Activated naive CD8-positive, alpha-beta T cell treated with anti-CD3 and anti-CD28 coated beads, Interleukin-2, amount 10 ng/mL, durations not matched to agents 7 days and 5 days (primary cell): Measurements from ENCODE around the gene LRIT1. TPM values are rescaled to one million over a fixed set of nuclear protein-coding genes. Genes with fewer than 3 reads are reported as not detected.
A peak's percentile ranks its signal among the peaks of the same experiment; 100 is the strongest.

Source experiments
- ATAC-seq: fragments of 150-1000 bp; cut with Tn5 transposase; one replicate; pipeline ENCODE4 v1.10.0; 2021; ENCODE audit warnings: low read depth, moderate library complexity
- POLR2A ChIA-PET: fragments of 350-600 bp; sonication (Branson Sonifier 250); formaldehyde crosslinking; loops from one replicate; lab custom pipeline; 2021; ENCODE audit warnings: antibody characterized with exemption; lab: Charles Lee
- DNase-seq: peaks from one replicate; pipeline ENCODE4 v3.0.0; 2021
- H3K27ac Mint-ChIP-seq: one replicate; pipeline ENCODE4 v1.8.0; 2022; ENCODE audit warnings: mild to moderate bottlenecking, mixed read lengths
- H3K27me3 Mint-ChIP-seq: one replicate; pipeline ENCODE4 v1.8.0; 2022; ENCODE audit warnings: mild to moderate bottlenecking, moderate library complexity, mixed read lengths
- H3K36me3 Mint-ChIP-seq: one replicate; pipeline ENCODE4 v1.8.0; 2021; ENCODE audit warnings: mild to moderate bottlenecking, mixed read lengths
- H3K4me1 Mint-ChIP-seq: one replicate; pipeline ENCODE4 v1.8.0; 2021; ENCODE audit warnings: mixed read lengths
- H3K4me3 Mint-ChIP-seq: one replicate; pipeline ENCODE4 v1.8.0; 2022; ENCODE audit warnings: mild to moderate bottlenecking, moderate library complexity, mixed read lengths
- H3K9me3 Mint-ChIP-seq: one replicate; pipeline ENCODE4 v1.8.0; 2021; ENCODE audit warnings: mixed read lengths
- total RNA-seq, 2 experiments: library from RNA; stranded (reverse); gene quantifications; one replicate each; pipeline ENCODE4 v1.2.3, GENCODE V29; 2021

LRIT1 gene
- total RNA-seq, 2 experiments from 2014 or later, result not detected

GRCh38 chr10:84201244-84201606 lies 40.1 kb downstream of the LRIT1 start:
- ATAC-seq (no peak), DNase-seq (no peak)
- POLR2A ChIA-PET, result interaction anchor here (0.7 kb wide), 1 partner anchor 180 kb away, joined by 3 read pairs; no protein-coding TSS in a partner anchor
- Mint-ChIP-seq H3K27ac (no peak overlapping the region), H3K27me3 (peaks cover 17% of the 10 kb centered on the region), H3K4me3 (no peak overlapping the region), H3K36me3 (no peaks in the 10 kb centered on the region), H3K9me3 (no peaks in the 10 kb centered on the region), H3K4me1 (peaks cover 3% of the 10 kb centered on the region)

GRCh38 chr10:84200537-84201243 lies 40.7 kb downstream of the LRIT1 start:
- no peaks in the 10 kb centered on the region for H3K9me3 Mint-ChIP-seq
- no peak for DNase-seq
- H3K36me3 Mint-ChIP-seq, result no peaks in the 10 kb centered on the region
- POLR2A ChIA-PET, result interaction anchor here (0.7 kb wide), 1 partner anchor 180 kb away, joined by 3 read pairs; no protein-coding TSS in a partner anchor
- H3K27me3 Mint-ChIP-seq, result peaks cover 22% of the 10 kb centered on the region
- H3K4me1 Mint-ChIP-seq, result peaks cover 3% of the 10 kb centered on the region
- no peak for ATAC-seq
- H3K27ac Mint-ChIP-seq, result no peak overlapping the region
- H3K4me3 Mint-ChIP-seq, result no peak overlapping the region

- ATAC-seq (no peak), DNase-seq (no peak)
- Mint-ChIP-seq H3K27ac (no peak overlapping the region), H3K27me3 (peaks cover 39% of the 10 kb centered on the region), H3K4me1 (peaks cover 2% of the 10 kb centered on the region), H3K9me3 (no peaks in the 10 kb centered on the region), H3K36me3 (no peaks in the 10 kb centered on the region), H3K4me3 (no peak overlapping the region)
- POLR2A ChIA-PET, result interaction anchor here (0.6 kb wide), 1 partner anchor 141 kb away, joined by 4 read pairs; no protein-coding TSS in a partner anchor
Observed at GRCh38 chr10:84198206-84198915, 43.0 kb downstream of the LRIT1 start.

GRCh38 chr10:84197643-84198042 lies 43.7 kb downstream of the LRIT1 start:
- Mint-ChIP-seq H3K4me3 (no peak overlapping the region), H3K9me3 (no peaks in the 10 kb centered on the region)
- no peak for ATAC-seq

GRCh38 chr10:84196941-84197340 lies 44.4 kb downstream of the LRIT1 start:
- ATAC-seq, result no peak

More at GRCh38 chr10:84197643-84198042, 43.7 kb downstream of the LRIT1 start:
- peaks cover 43% of the 10 kb centered on the region for H3K27me3 Mint-ChIP-seq
- POLR2A ChIA-PET, result interaction anchor here (0.6 kb wide), 1 partner anchor 142 kb away, joined by 4 read pairs; no protein-coding TSS in a partner anchor
- H3K36me3 Mint-ChIP-seq, result no peaks in the 10 kb centered on the region
- peaks cover 2% of the 10 kb centered on the region for H3K4me1 Mint-ChIP-seq
- no peak overlapping the region for H3K27ac Mint-ChIP-seq
- DNase-seq, result peak; percentile 9

GRCh38 chr10:84196083-84196482 lies 45.3 kb downstream of the LRIT1 start:
- H3K4me3 Mint-ChIP-seq, result no peak overlapping the region
- POLR2A ChIA-PET, result no interaction called here
- peaks cover 7% of the 10 kb centered on the region for H3K4me1 Mint-ChIP-seq
- ATAC-seq (no peak), DNase-seq (no peak)
- H3K27me3 Mint-ChIP-seq, result peaks cover 43% of the 10 kb centered on the region
- H3K36me3 Mint-ChIP-seq, result no peaks in the 10 kb centered on the region
- no peaks in the 10 kb centered on the region for H3K9me3 Mint-ChIP-seq
- no peak overlapping the region for H3K27ac Mint-ChIP-seq

More at GRCh38 chr10:84196941-84197340, 44.4 kb downstream of the LRIT1 start:
- Mint-ChIP-seq H3K27ac (no peak overlapping the region), H3K36me3 (no peaks in the 10 kb centered on the region), H3K9me3 (no peaks in the 10 kb centered on the region), H3K27me3 (peaks cover 43% of the 10 kb centered on the region), H3K4me3 (no peak overlapping the region), H3K4me1 (peaks cover 2% of the 10 kb centered on the region)
- POLR2A ChIA-PET, result no interaction called here
- DNase-seq, result peak; percentile 15

GRCh38 chr10:84195044-84195830 lies 46.1 kb downstream of the LRIT1 start:
- peaks cover 11% of the 10 kb centered on the region for H3K4me1 Mint-ChIP-seq
- H3K4me3 Mint-ChIP-seq, result peak overlapping the region; percentile 57
- H3K36me3 Mint-ChIP-seq, result no peaks in the 10 kb centered on the region
- peaks cover 43% of the 10 kb centered on the region for H3K27me3 Mint-ChIP-seq
- H3K27ac Mint-ChIP-seq, result no peak overlapping the region
- no peaks in the 10 kb centered on the region for H3K9me3 Mint-ChIP-seq
- DNase-seq, result peak; percentile 26
- ATAC-seq, result no peak
- POLR2A ChIA-PET, result interaction anchor here (0.7 kb wide), 1 partner anchor 18 kb away, joined by 3 read pairs; no protein-coding TSS in a partner anchor

GRCh38 chr10:84194424-84195043 lies 46.8 kb downstream of the LRIT1 start, which contains the start of gene CDHR1:
Gene CDHR1 (plus strand): TSS chr10:84194537. CDS start chr10:84194761, 224 bp downstream.
- peaks cover 43% of the 10 kb centered on the region for H3K27me3 Mint-ChIP-seq
- H3K9me3 Mint-ChIP-seq, result no peaks in the 10 kb centered on the region
- ATAC-seq (peak; percentile 72), DNase-seq (peak; percentile 64)
- peak within 1 kb of the TSS; percentile 57 for H3K4me3 Mint-ChIP-seq
- H3K36me3 Mint-ChIP-seq, result no peaks in the 10 kb centered on the region
- peaks cover 11% of the 10 kb centered on the region for H3K4me1 Mint-ChIP-seq
- POLR2A ChIA-PET, result interaction anchor here (0.7 kb wide), 1 partner anchor 17 kb away, joined by 3 read pairs; no protein-coding TSS in a partner anchor
- H3K27ac Mint-ChIP-seq, result no peak within 1 kb of the TSS

- Mint-ChIP-seq H3K4me3 (peak overlapping the region; percentile 34), H3K27me3 (peaks cover 43% of the 10 kb centered on the region), H3K36me3 (no peaks in the 10 kb centered on the region), H3K9me3 (no peaks in the 10 kb centered on the region), H3K27ac (no peak overlapping the region), H3K4me1 (peaks cover 11% of the 10 kb centered on the region)
- no peak for ATAC-seq
- peak; percentile 26 for DNase-seq
- POLR2A ChIA-PET, result no interaction called here
Observed at GRCh38 chr10:84193846-84194423, 47.4 kb downstream of the LRIT1 start.

- POLR2A ChIA-PET, result no interaction called here
- no peak for ATAC-seq
- peaks cover 11% of the 10 kb centered on the region for H3K4me1 Mint-ChIP-seq
- H3K4me3 Mint-ChIP-seq, result no peak overlapping the region
- peak; percentile 17 for DNase-seq
- no peaks in the 10 kb centered on the region for H3K9me3 Mint-ChIP-seq
- H3K36me3 Mint-ChIP-seq, result no peaks in the 10 kb centered on the region
- H3K27me3 Mint-ChIP-seq, result peaks cover 43% of the 10 kb centered on the region
- no peak overlapping the region for H3K27ac Mint-ChIP-seq
Observed at GRCh38 chr10:84193327-84193726, 48.0 kb downstream of the LRIT1 start.

GRCh38 chr10:84191106-84191505 lies 50.2 kb downstream of the LRIT1 start:
- H3K9me3 Mint-ChIP-seq, result no peaks in the 10 kb centered on the region

GRCh38 chr10:84190621-84191020 lies 50.7 kb downstream of the LRIT1 start:
- Mint-ChIP-seq H3K4me3 (no peak overlapping the region), H3K9me3 (no peaks in the 10 kb centered on the region), H3K27ac (no peak overlapping the region), H3K36me3 (no peaks in the 10 kb centered on the region), H3K27me3 (peaks cover 20% of the 10 kb centered on the region), H3K4me1 (peaks cover 11% of the 10 kb centered on the region)
- peak; percentile 21 for ATAC-seq
- POLR2A ChIA-PET, result interaction anchor here (1.8 kb wide), 1 partner anchor 34 kb away, joined by 4 read pairs; no protein-coding TSS in a partner anchor
- DNase-seq, result no peak

More at GRCh38 chr10:84191106-84191505, 50.2 kb downstream of the LRIT1 start:
- peak; percentile 39 for DNase-seq
- peak; percentile 63 for ATAC-seq
- no peak overlapping the region for H3K4me3 Mint-ChIP-seq
- peaks cover 25% of the 10 kb centered on the region for H3K27me3 Mint-ChIP-seq
- H3K4me1 Mint-ChIP-seq, result peaks cover 11% of the 10 kb centered on the region
- POLR2A ChIA-PET, result interaction anchor here (1.8 kb wide), 1 partner anchor 34 kb away, joined by 4 read pairs; no protein-coding TSS in a partner anchor
- no peaks in the 10 kb centered on the region for H3K36me3 Mint-ChIP-seq
- peak overlapping the region; percentile 4 for H3K27ac Mint-ChIP-seq
